Astrocyte of the spinal cord (primary cell): ENCODE results near the gene AP1M1.
"Not testable (repeated sequence)": the region's sequence is repeated elsewhere in the genome, so short reads cannot be mapped to it uniquely, and the experiment has no call there.

Source experiments
- DNase-seq: peaks from one replicate; pipeline ENCODE4 v3.0.0; 2011; ENCODE audit warnings: low read depth, low spot score
- H3K4me3 ChIP-seq: 2 replicates; pipeline ENCODE4 v1.5.1; 2011; ENCODE audit warnings: low read depth, mild to moderate bottlenecking, low read length, moderate library complexity
- CTCF ChIP-seq: IDR thresholded peaks from 2 replicates; pipeline ENCODE4 v1.5.1; 2012; ENCODE audit warnings: low read depth, mild to moderate bottlenecking, low read length, inconsistent platforms
- in situ Hi-C: cut with HindIII; loops from 2 replicates; pipeline ENCODE4 v1.10.0; 2017; ENCODE audit warnings: low sequenced_read_pairs

AP1M1 gene

GRCh38 chr19:16281743-16282142, 84.0 kb downstream of the AP1M1 start:
- no peak overlapping the region for H3K4me3 ChIP-seq
- in situ Hi-C loops = no loop called here
- TF ChIP-seq CTCF = no peak
- no peak for DNase-seq

GRCh38 chr19:16283210-16284061, 85.7 kb downstream of the AP1M1 start:
- peak; percentile 73 for DNase-seq
- no peak for TF ChIP-seq CTCF
- no peak overlapping the region for H3K4me3 ChIP-seq
- in situ Hi-C loops = no loop called here

GRCh38 chr19:16284505-16284904, 86.8 kb downstream of the AP1M1 start:
- in situ Hi-C loops = no loop called here
- TF ChIP-seq CTCF = no peak
- DNase-seq = no peak
- no peak overlapping the region for H3K4me3 ChIP-seq

GRCh38 chr19:16285079-16285478, 87.4 kb downstream of the AP1M1 start:
- DNase-seq, in situ Hi-C loops: not testable (repeated sequence)

GRCh38 chr19:16285769-16286498, 88.2 kb downstream of the AP1M1 start:
- DNase-seq = peak; percentile 29
- H3K4me3 ChIP-seq = no peak overlapping the region

More at GRCh38 chr19:16285079-16285478, 87.4 kb downstream of the AP1M1 start:
- not testable (repeated sequence) for H3K4me3 ChIP-seq

GRCh38 chr19:16288544-16288943, 90.8 kb downstream of the AP1M1 start:
- no peak for TF ChIP-seq CTCF
- no peak for DNase-seq
- in situ Hi-C loops = no loop called here
- no peak overlapping the region for H3K4me3 ChIP-seq

More at GRCh38 chr19:16285769-16286498, 88.2 kb downstream of the AP1M1 start:
- TF ChIP-seq CTCF = no peak
- in situ Hi-C loops = no loop called here

GRCh38 chr19:16289594-16289993, 91.9 kb downstream of the AP1M1 start:
- no peak overlapping the region for H3K4me3 ChIP-seq
- no peak for TF ChIP-seq CTCF
- in situ Hi-C loops = no loop called here
- no peak for DNase-seq
